ENCODE measurements around the gene PLCL2. TPM values are rescaled to one million over a fixed set of nuclear protein-coding genes. Genes with fewer than 3 reads are reported as not detected.
A peak's percentile ranks its signal among the peaks of the same experiment; 100 is the strongest.
"Not testable (repeated sequence)": the region's sequence is repeated elsewhere in the genome, so short reads cannot be mapped to it uniquely, and the experiment has no call there.

The PLCL2 gene
- polyA plus RNA-seq, 1 donor from 2014 or later = 43.4 TPM

DNA sequence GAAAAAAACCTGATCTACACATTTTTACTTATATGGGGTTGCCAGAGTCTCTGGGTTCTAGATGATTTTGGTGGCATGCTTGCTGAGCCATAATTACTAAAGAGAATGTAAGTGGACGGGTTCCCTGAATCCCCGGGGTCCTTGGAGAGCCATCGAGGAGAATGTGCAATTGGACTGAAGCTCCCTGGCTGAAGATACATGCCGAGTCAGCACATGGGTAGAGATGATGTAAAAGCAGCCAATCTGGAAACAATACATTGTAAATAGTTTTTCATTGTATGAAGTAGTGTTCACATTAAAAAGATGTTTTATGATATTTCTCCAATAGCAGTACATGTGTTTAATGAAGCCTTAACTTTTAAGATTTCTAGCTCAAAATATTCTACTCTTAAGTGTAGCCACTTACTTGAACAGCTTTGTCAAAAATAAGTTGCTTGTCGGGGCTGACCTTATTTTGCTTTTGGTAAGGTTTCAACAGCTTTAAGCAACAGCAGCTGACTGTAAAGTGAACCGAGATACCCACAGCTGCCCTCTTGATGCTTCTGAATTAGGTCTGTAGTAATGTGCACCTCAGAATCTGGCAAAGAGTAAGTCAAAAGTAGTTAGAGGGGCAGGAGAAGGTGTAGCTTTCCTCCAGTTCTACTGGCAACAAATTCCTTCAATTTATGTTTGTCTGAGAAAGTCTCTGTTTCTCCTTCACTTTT lies 205.7 kb downstream of the PLCL2 start:
- H3K27me3 Mint-ChIP-seq = no peaks in the 10 kb centered on the region
- H3K27ac Mint-ChIP-seq = peak overlapping the region in 2 of 3 donors; percentile 11 to 61
- H3K36me3 Mint-ChIP-seq = peaks cover 11% of the 10 kb centered on the region
- no peak overlapping the region for H3K4me3 Mint-ChIP-seq
- H3K4me1 Mint-ChIP-seq = peaks cover 0 to 2% (median 0%) of the 10 kb centered on the region in 3 donors
- H3K9me3 Mint-ChIP-seq = no peaks in the 10 kb centered on the region

DNA sequence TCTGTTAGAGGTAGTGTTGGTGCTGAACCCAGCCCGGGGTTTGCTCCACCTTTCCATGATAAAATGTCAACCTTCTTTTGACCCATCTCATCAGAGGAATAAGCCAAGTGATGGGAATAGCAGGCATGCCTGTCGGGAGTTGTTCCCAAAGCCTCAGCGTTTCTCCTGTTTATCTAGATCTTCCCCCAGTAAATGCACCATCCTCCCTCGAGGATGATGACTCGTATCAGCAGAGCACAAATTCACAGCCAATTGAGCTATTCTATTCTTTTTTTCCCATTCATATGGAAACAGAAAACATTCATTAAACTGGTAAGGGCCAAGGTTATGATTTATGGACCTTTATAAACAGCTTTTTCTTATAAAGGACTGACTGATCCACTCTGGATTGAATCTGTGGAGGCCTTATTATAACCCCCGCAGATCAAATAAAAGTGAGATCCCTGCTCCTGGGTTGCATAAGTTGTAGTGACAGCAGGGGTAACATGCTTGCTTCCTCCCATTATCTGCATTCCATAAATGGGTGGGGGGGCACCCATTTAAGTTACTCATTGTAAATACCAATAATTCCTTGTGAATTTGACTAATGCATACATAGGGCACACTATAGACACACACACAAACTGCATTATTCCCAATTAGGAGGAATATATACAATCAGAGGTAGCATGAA lies 207.3 kb downstream of the PLCL2 start:
- H3K36me3 Mint-ChIP-seq = peaks cover 9% of the 10 kb centered on the region
- H3K9me3 Mint-ChIP-seq = no peaks in the 10 kb centered on the region
- no peak overlapping the region for H3K27ac Mint-ChIP-seq
- peaks cover 0 to 2% (median 0%) of the 10 kb centered on the region in 3 donors for H3K4me1 Mint-ChIP-seq
- H3K27me3 Mint-ChIP-seq = no peaks in the 10 kb centered on the region
- H3K4me3 Mint-ChIP-seq = no peak overlapping the region

DNA sequence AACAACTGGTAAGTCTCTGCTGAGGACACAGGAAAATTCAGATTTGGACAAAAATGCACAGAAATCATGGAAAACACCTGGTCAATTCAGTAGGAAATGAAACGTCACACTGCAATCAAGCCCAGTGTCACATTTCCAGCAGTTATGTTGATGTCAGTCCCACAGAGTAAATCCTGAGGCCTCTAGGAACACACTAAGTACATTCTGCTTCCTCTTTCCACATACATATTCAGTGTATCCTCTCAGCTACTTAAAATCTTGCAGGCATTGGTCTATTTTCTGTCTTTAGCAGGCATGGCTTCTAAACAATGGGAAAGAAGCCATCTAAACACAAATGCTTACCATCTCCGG lies 207.8 kb downstream of the PLCL2 start:
- Mint-ChIP-seq H3K36me3 (peaks cover 6% of the 10 kb centered on the region), H3K27ac (peak overlapping the region in 1 of 3 donors; percentile 93), H3K27me3 (no peaks in the 10 kb centered on the region), H3K4me3 (no peak overlapping the region), H3K9me3 (no peaks in the 10 kb centered on the region), H3K4me1 (peaks cover 0 to 2% (median 0%) of the 10 kb centered on the region in 3 donors)

DNA sequence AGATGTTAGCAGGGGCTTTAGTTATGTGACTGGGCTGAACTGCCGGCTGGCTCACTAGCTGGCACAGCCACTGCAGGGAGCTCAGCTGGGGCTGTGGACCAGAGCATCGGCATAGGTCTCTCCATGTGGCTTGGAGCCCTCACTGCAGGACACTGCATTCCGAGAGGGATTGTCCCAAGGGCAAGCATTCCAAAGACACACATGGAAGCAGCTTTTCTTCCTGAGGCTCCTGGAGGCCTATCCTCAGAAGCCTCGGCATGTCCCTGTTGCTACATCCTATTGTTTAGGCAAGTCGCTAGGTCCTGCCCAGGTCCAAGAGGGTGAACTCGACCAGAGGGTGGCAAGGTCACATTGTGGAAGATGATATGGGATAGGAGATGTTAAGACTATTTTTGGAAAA lies 209.8 kb downstream of the PLCL2 start:
- no peak overlapping the region for H3K4me3 Mint-ChIP-seq
- H3K9me3 Mint-ChIP-seq = no peaks in the 10 kb centered on the region
- H3K27me3 Mint-ChIP-seq = no peaks in the 10 kb centered on the region
- peaks cover 6% of the 10 kb centered on the region for H3K36me3 Mint-ChIP-seq
- no peak overlapping the region for H3K27ac Mint-ChIP-seq
- peaks cover 0 to 2% (median 0%) of the 10 kb centered on the region in 3 donors for H3K4me1 Mint-ChIP-seq

DNA sequence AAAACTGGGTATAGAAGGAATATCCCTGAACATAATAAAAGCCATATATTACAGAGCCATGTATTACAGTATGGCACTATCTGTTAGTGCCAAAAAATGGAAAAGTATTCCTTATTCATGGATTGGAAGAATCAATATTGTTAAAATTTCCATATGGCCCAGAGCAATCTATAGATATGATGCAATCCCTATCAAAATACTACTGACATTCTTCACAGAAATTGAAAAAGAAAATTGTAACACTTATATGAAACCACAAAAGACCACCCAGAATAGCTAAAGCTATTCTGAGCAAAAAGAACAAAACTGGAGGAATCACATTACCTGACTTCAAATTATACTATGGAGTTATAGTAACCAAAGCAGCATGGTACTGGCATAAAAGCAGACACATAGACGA lies 218.8 kb downstream of the PLCL2 start:
- no peak overlapping the region for H3K4me3 Mint-ChIP-seq
- H3K4me1 Mint-ChIP-seq = no peaks in the 10 kb centered on the region
- H3K36me3 Mint-ChIP-seq = no peaks in the 10 kb centered on the region
- H3K9me3 Mint-ChIP-seq = peaks cover 4 to 7% (median 5%) of the 10 kb centered on the region in 3 donors
- no peak overlapping the region for H3K27ac Mint-ChIP-seq
- H3K27me3 Mint-ChIP-seq = no peaks in the 10 kb centered on the region

DNA sequence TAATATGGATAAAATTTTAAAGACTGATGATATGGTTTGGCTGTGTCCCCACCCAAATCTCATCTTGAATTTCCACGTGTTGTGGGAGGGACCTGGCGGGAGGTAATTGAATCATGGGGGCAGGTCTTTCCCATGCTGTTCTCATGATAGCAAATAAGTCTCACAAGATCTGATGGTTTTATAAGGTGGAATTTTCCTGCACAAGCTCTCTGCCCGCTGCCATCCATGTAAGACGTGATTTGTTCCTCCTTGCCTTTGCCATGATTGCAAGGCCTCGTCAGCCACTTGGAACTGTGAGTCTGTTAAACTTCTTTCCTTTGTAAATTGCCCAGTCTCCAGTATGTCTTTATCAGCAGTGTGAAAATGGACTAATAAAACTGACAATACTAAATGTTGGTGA lies 222.0 kb downstream of the PLCL2 start:
- not testable (repeated sequence) for H3K27me3 Mint-ChIP-seq, H3K4me1 Mint-ChIP-seq, H3K9me3 Mint-ChIP-seq

DNA sequence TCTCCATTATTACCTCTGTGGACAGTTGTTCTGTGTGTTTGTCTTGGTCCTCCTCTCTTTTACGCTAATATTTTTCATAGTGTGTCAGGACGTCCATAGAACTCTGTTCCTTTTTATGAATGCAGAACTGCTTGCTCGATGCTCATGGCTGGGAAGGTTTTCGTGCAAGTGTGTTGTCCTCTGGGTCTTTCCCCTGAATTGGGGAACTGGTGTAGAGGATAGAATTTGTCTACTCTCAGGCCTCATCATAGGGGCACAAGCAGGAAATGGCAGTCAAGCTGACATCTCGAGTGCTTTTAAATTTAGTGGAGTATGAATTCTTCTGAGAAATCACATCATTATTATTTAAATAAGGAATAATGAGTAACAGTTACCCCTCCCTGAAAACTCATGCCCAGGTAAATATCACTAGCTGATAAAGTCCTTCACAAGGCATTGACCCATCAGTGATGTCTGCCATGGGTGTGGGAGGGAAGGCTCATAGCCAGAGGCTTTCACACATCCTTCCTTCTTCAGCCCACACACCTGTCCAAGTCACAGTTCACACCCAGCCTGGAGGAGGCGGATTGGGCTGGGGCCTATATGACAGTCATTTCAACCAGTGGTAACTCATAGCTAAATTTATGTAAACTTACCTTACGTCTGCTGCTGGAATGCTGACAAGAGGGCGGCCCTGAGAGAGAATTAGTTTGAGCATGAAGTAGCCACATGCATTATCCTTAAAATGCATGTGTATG lies 226.1 kb downstream of the PLCL2 start:
- Mint-ChIP-seq H3K4me1 (peaks cover 0 to 5% (median 0%) of the 10 kb centered on the region in 3 donors), H3K27ac (no peak overlapping the region), H3K4me3 (no peak overlapping the region), H3K27me3 (no peaks in the 10 kb centered on the region), H3K9me3 (peaks cover 0 to 3% (median 3%) of the 10 kb centered on the region in 3 donors), H3K36me3 (peaks cover 3% of the 10 kb centered on the region)

More for the DNA sequence above, 222.0 kb downstream of the PLCL2 start:
- H3K4me3 Mint-ChIP-seq, H3K27ac Mint-ChIP-seq, H3K36me3 Mint-ChIP-seq: not testable (repeated sequence)

DNA sequence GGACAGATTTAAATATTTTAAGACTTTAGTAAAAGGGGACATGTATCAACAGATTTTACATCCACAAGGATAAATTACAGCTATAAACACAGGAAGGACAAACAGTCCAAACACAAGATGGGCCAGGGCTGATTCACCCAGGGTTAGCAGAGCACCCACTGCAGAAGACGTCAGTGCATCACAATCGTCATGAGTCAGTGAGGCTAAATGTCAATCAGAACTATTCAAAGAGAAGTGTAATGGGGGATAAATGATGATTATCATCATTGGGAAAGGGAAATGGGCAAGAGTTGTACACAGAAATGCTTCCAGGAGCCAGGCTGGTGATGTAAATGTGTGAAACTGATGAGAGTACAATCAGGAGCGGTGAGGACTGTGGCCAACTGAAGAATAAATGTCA lies 226.8 kb downstream of the PLCL2 start:
- Mint-ChIP-seq H3K4me3 (no peak overlapping the region), H3K27me3 (no peaks in the 10 kb centered on the region), H3K36me3 (peaks cover 3% of the 10 kb centered on the region), H3K4me1 (peaks cover 0 to 5% (median 0%) of the 10 kb centered on the region in 3 donors), H3K27ac (no peak overlapping the region), H3K9me3 (peaks cover 0 to 3% (median 3%) of the 10 kb centered on the region in 3 donors)

DNA sequence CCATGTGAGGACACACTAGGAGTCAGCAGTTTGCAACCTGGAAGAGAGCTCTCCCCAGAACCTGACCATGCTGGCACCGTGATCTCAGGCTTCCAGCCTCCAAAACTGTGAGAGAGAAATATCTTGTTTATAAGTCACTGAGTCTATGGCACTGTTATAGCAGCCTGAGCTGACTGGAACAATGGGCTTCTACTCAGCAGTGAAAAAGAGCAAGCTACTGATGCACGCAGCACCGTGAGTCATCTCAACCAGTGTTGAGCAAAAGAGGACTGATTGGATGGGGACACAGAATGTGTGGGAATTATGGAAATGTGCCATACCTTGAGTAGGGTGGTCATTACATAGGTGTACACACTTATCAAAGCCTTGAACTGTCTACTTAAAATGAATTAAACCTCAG lies 230.4 kb downstream of the PLCL2 start:
- H3K27me3 Mint-ChIP-seq = no peaks in the 10 kb centered on the region
- no peak overlapping the region for H3K4me3 Mint-ChIP-seq
- peaks cover 0 to 5% (median 0%) of the 10 kb centered on the region in 3 donors for H3K4me1 Mint-ChIP-seq
- no peak overlapping the region for H3K27ac Mint-ChIP-seq
- H3K9me3 Mint-ChIP-seq = peaks cover 0 to 2% (median 0%) of the 10 kb centered on the region in 3 donors
- peaks cover 3% of the 10 kb centered on the region for H3K36me3 Mint-ChIP-seq

DNA sequence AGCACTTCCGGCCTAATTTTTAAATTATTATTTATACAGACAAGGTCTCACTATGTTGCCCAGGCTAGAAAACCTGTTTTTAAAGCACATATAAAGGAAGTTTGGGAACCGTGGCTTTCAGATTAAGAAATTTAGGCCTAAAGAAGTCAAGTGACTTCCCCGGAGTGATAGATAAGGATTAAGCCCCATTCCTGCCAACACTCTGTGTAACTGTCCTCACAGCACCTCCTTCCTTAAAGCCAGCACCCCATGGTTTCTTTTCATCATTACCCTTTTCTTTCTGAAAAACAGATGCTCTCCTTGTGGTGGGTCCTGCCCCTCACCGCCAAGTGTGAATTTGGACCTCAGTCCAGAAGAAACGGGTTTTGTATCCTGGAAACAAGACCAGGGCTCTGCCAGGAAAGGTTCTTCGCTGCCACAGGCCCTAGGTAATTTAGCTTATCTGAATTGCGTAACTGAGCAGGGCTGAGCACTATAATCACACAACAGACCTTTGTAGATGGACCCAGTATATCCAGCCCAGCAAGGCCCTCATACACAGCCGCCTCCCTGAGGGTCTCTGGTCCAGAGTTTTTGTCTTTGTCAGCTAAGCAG lies 231.3 kb downstream of the PLCL2 start:
- H3K27ac Mint-ChIP-seq = no peak overlapping the region
- H3K4me3 Mint-ChIP-seq = no peak overlapping the region
- no peaks in the 10 kb centered on the region for H3K4me1 Mint-ChIP-seq
- H3K27me3 Mint-ChIP-seq = no peaks in the 10 kb centered on the region
- peaks cover 0 to 2% (median 0%) of the 10 kb centered on the region in 3 donors for H3K9me3 Mint-ChIP-seq
- peaks cover 3% of the 10 kb centered on the region for H3K36me3 Mint-ChIP-seq

DNA sequence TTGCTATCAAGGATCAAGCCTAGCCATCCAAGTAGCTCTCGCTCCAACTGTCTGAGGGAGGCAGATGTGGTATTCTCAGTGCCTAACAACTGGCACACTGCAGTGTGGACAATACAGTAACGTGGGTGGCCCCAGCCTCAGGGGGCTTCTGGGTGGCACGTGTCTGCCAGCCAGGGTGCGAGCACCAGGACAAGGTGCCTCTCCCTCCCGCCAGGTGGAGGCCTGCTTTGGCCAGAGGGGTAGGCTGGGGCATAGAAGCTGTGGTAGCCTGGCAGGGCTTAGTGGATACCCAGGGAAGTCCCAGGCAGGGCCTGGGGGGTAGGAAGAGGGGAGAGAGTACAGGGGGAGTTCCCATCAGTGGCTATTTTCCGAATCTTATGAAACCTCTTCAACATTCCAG lies 234.0 kb downstream of the PLCL2 start:
- Mint-ChIP-seq H3K36me3 (peaks cover 3% of the 10 kb centered on the region), H3K27me3 (no peaks in the 10 kb centered on the region), H3K9me3 (peaks cover 0 to 5% (median 0%) of the 10 kb centered on the region in 3 donors), H3K4me3 (no peak overlapping the region), H3K27ac (no peak overlapping the region), H3K4me1 (no peaks in the 10 kb centered on the region)

DNA sequence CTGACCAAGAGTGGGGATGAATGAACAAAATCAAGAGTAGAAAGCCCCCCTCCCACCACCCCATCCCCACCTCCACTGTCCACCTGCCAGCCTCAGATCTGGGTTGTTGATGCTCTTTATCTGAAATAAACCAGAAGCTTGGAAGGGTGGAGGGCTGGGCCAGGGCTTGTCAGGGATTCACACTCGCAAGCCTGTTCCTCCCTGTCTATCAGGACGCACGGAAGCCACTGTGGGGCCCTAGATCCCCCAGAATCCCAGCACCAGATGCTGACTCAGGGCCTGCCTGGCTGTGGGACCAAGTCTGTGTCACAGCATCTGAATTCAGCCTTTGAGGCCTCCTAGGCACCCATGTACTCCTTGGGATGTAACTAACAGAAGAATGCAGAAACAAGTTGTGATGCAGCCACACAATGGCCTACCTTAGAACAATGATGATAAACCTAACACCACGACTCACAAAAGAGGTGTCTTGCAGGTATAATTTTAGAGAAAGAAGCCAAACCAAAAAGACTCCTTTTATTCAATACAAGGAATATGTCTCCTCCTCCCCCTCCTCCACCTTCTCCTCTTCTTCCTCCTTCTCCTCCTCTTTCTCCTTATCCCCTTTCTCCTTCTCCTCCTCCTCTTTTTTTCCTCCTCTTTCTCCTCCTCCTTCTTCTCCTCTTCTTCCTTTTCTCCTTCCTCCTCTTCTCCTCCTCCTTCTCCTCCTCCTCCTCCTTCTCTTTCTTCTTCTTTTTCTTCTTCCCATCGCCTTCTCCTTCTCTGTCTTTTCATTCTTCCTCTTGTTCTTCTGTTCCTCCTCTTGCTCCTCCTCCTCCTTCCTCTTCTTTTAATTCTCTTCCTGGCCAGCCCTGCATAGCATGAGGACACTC lies 234.7 kb downstream of the PLCL2 start:
- Mint-ChIP-seq H3K27ac (no peak overlapping the region), H3K36me3 (peaks cover 3% of the 10 kb centered on the region)

DNA sequence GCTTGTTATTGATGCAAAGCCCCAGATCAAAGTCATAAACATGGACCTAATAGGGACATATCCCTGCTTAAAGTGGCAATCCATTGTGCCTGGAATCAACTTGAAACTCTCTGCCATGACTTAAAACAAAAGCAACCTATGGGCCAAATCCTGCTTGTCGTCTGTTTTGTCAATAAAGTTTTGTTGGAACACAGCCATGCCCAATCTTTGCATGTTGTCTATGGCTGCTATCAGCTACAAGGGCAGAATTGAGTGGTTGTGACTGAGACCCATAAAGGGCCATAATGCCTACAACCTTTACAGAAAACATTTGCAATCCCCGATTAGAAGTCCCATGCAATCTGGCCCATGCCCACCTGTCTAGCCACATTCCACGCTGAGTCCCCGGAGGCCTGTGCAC lies 235.4 kb downstream of the PLCL2 start:
- Mint-ChIP-seq H3K27me3 (no peaks in the 10 kb centered on the region), H3K4me1 (no peaks in the 10 kb centered on the region), H3K4me3 (no peak overlapping the region), H3K27ac (no peak overlapping the region), H3K9me3 (peaks cover 0 to 5% (median 0%) of the 10 kb centered on the region in 3 donors), H3K36me3 (peaks cover 3% of the 10 kb centered on the region)

More for the DNA sequence above, 234.7 kb downstream of the PLCL2 start:
- Mint-ChIP-seq H3K9me3 (peaks cover 0 to 5% (median 0%) of the 10 kb centered on the region in 3 donors), H3K27me3 (no peaks in the 10 kb centered on the region), H3K4me3 (no peak overlapping the region), H3K4me1 (no peaks in the 10 kb centered on the region)

DNA sequence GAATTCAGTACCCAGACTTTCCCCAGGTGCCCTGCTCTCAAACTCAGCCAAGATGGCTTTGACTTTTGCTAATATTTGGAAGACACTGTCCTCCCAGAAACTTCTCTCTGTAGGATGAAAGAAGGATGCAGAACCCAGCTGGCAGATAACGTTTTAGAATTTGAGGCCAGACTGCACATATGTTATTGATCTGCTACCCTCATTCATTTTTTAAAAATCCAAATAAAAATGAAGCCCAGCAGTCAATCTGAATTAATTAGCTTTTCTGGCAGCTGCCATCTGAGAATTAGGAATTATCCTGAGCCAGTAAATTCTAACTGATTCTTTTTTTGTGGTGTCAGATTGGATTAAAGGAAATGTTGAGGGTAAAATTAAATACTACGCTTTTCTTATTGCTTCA lies 236.6 kb downstream of the PLCL2 start:
- H3K27me3 Mint-ChIP-seq = no peaks in the 10 kb centered on the region
- H3K4me1 Mint-ChIP-seq = no peaks in the 10 kb centered on the region
- H3K9me3 Mint-ChIP-seq = peaks cover 0 to 5% (median 0%) of the 10 kb centered on the region in 3 donors
- no peak overlapping the region for H3K4me3 Mint-ChIP-seq
- H3K27ac Mint-ChIP-seq = no peak overlapping the region
- H3K36me3 Mint-ChIP-seq = peaks cover 3% of the 10 kb centered on the region

Data from IgD-negative memory B cell (primary cell).